Body of pancreas (tissue), 4 donors: Measurements from ENCODE around the gene FOXR1.

Source experiments
- CTCF ChIP-seq, 7 experiments: fragments of 450-650 bp in 4 of 7; fragments of 200-600 bp in 3 of 7; sonication (generic) in 3 of 7; IDR thresholded peaks; one replicate each; pipeline ENCODE4 v1.5.1; 2016 to 2019; ENCODE audit warnings: antibody characterized with exemption in 7 of 7
- POLR2A ChIP-seq, 3 donors: fragments of 450-650 bp; IDR thresholded peaks; one replicate each; pipeline ENCODE4 v1.6.1; 2016; ENCODE audit warnings: antibody characterized with exemption in 3 of 3, mild to moderate bottlenecking in 2 of 3

GRCh38 chr11:119012629-119013170, 41.1 kb downstream of the FOXR1 start:
- TF ChIP-seq CTCF (IDR thresholded peaks at IDR 0.05) = no peak
- no peak for TF ChIP-seq POLR2A (IDR thresholded peaks at IDR 0.05)
